Measurements from ENCODE around the gene NUP62.
"Not testable (repeated sequence)": the region's sequence is repeated elsewhere in the genome, so short reads cannot be mapped to it uniquely, and the experiment has no call there.

Gene NUP62

DNA sequence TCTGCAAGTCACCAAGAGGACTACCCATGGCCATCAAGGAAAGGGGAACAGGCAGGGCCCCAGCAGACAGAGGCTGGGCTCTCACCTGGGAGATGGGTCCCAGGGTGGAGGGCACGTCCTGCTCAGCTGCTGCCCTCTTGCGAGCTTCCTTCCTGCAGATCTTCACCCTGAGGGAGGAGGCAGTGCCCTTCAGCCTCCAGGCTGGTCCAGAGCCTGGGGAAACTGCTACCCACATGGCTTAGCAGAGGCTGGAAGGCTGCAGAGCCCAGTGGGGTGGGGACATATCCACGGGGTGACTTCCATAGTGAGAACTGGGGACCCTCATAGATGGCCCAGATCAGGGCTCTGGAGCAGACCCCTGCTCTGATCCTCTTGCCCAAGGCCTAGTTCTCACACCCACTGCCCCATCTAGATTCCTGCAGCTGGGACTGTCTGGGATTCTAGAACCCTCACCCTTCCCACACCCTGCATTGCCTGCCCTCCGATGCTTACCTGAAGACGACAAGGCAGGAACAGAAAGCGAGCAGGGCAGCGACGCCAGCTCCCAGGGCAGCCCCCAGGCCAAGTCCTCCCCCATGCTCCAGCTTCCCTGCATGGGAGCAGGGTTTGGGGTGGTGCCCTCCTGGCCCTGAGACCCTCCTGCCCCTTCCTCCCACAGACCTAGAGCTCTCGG lies 22.6 kb upstream of the NUP62 start:
- H3K4me3 ChIP-seq (ENCODE audit: low read length): no peak overlapping the region
- peaks cover 24% of the 10 kb centered on the region for H3K27me3 ChIP-seq (ENCODE audit: control insufficient read depth, insufficient read depth, low read length)
- H3K4me2 ChIP-seq (ENCODE audit: low read length): no peak overlapping the region
- no peaks in the 10 kb centered on the region for H3K9me3 ChIP-seq (replicated peaks; ENCODE audit: low read length)
- H3K36me3 ChIP-seq (ENCODE audit: insufficient read depth, low read length): no peaks in the 10 kb centered on the region
- peaks cover 16% of the 10 kb centered on the region for H3K4me1 ChIP-seq (ENCODE audit: control insufficient read depth, insufficient read depth, low read length)
- H3K9ac ChIP-seq (ENCODE audit: low read depth, low read length): no peak overlapping the region

DNA sequence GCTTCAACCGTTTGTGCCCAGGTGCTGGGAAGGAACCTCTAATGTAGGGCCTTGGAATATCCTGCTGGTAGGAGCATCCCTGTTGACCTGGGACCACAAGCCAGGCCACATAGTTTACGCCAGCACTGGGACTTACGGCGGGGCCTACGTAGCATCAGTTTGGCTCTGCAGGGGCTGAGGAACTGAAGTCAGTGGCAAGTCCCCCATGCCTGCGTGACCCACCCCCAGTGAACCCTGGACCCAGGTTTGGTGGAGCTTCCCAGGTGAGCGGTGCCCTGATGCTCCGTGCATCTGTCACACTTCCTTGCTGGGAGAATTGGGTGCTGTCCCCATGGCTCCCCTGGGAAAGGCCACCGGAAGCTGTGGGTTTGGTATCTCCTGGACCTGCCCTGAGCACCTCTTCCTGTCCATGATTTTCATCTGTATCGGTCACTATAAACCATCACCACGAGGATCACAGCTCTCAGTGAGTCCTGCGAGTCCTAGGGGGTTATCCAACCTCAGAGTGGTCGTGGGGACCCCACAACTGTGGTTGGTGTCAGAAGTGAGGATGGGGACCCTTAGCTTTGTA lies 21.7 kb upstream of the NUP62 start:
- Histone ChIP-seq H3K4me2 (ENCODE audit: low read length) (no peak overlapping the region), H3K9me3 (replicated peaks; ENCODE audit: low read length) (no peaks in the 10 kb centered on the region), H3K9ac (ENCODE audit: low read depth, low read length) (no peak overlapping the region), H3K27me3 (ENCODE audit: control insufficient read depth, insufficient read depth, low read length) (peaks cover 27% of the 10 kb centered on the region), H3K4me1 (ENCODE audit: control insufficient read depth, insufficient read depth, low read length) (peaks cover 16% of the 10 kb centered on the region), H3K4me3 (ENCODE audit: low read length) (no peak overlapping the region), H3K36me3 (ENCODE audit: insufficient read depth, low read length) (no peaks in the 10 kb centered on the region)

- Histone ChIP-seq H3K9ac (ENCODE audit: low read depth, low read length) (no peak overlapping the region), H3K9me3 (replicated peaks; ENCODE audit: low read length) (no peaks in the 10 kb centered on the region), H3K36me3 (ENCODE audit: insufficient read depth, low read length) (no peaks in the 10 kb centered on the region), H3K4me3 (ENCODE audit: low read length) (no peak overlapping the region), H3K27me3 (ENCODE audit: control insufficient read depth, insufficient read depth, low read length) (peaks cover 27% of the 10 kb centered on the region), H3K4me2 (ENCODE audit: low read length) (no peak overlapping the region), H3K4me1 (ENCODE audit: control insufficient read depth, insufficient read depth, low read length) (peaks cover 16% of the 10 kb centered on the region)
Measured at GRCh38 chr19:49950590-49950948, 21.3 kb upstream of the NUP62 start.

GRCh38 chr19:49949742-49950589 lies 20.7 kb upstream of the NUP62 start:
- peaks cover 11% of the 10 kb centered on the region for H3K4me1 ChIP-seq (ENCODE audit: control insufficient read depth, insufficient read depth, low read length)
- no peak overlapping the region for H3K9ac ChIP-seq (ENCODE audit: low read depth, low read length)
- H3K36me3 ChIP-seq (ENCODE audit: insufficient read depth, low read length): no peaks in the 10 kb centered on the region
- no peak overlapping the region for H3K4me2 ChIP-seq (ENCODE audit: low read length)
- no peak overlapping the region for H3K4me3 ChIP-seq (ENCODE audit: low read length)
- H3K9me3 ChIP-seq (replicated peaks; ENCODE audit: low read length): no peaks in the 10 kb centered on the region
- peaks cover 26% of the 10 kb centered on the region for H3K27me3 ChIP-seq (ENCODE audit: control insufficient read depth, insufficient read depth, low read length)

- Histone ChIP-seq H3K27me3 (ENCODE audit: control insufficient read depth, insufficient read depth, low read length) (peaks cover 9% of the 10 kb centered on the region), H3K4me3 (ENCODE audit: low read length) (no peak overlapping the region), H3K4me1 (ENCODE audit: control insufficient read depth, insufficient read depth, low read length) (no peaks in the 10 kb centered on the region), H3K9me3 (replicated peaks; ENCODE audit: low read length) (no peaks in the 10 kb centered on the region), H3K9ac (ENCODE audit: low read depth, low read length) (no peak overlapping the region), H3K36me3 (ENCODE audit: insufficient read depth, low read length) (no peaks in the 10 kb centered on the region), H3K4me2 (ENCODE audit: low read length) (no peak overlapping the region)
Measured at GRCh38 chr19:49946415-49946814, 17.1 kb upstream of the NUP62 start.

DNA sequence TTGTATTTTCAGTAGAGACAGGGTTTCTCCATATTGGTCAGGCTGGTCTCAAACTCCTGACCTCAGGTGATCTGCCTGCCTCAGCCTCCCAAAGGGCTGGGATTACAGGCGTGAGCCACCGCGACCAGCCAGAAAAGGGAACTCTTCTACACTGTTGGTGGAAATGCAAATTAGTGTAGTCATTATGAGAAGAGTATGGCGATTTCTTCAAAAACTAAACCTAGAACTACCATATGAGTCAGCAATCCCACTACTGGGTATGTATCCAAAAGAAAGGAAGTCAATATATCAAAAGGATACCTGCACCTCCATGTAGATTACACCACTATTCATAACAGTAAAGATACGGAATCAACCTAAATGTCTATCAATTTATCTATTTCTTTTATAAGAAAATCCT lies 15.3 kb upstream of the NUP62 start:
- H3K4me1 ChIP-seq (ENCODE audit: control insufficient read depth, insufficient read depth, low read length); H3K4me3 ChIP-seq (ENCODE audit: low read length); H3K4me2 ChIP-seq (ENCODE audit: low read length); H3K9ac ChIP-seq (ENCODE audit: low read depth, low read length); H3K9me3 ChIP-seq (replicated peaks; ENCODE audit: low read length); H3K36me3 ChIP-seq (ENCODE audit: insufficient read depth, low read length): not testable (repeated sequence)
- peaks cover 18% of the 10 kb centered on the region for H3K27me3 ChIP-seq (ENCODE audit: control insufficient read depth, insufficient read depth, low read length)

DNA sequence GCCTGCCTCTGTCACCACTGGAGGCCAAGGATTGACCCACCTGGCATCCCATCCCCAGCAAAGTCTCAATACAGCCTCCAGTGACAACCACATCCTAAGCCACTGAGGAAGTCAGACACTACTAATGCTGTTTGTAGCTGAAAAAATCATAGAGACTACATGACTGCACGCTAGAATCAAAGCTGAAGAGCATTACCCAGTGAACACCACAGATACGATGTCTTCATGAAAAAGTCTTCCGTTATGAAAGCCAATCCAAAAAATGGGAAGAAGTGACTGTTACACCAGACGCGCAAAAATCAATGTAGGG lies 11.1 kb upstream of the NUP62 start:
- Histone ChIP-seq H3K4me1 (ENCODE audit: control insufficient read depth, insufficient read depth, low read length) (peaks cover 3% of the 10 kb centered on the region), H3K27me3 (ENCODE audit: control insufficient read depth, insufficient read depth, low read length) (peaks cover 11% of the 10 kb centered on the region), H3K4me2 (ENCODE audit: low read length) (no peak overlapping the region), H3K9ac (ENCODE audit: low read depth, low read length) (no peak overlapping the region), H3K9me3 (replicated peaks; ENCODE audit: low read length) (no peaks in the 10 kb centered on the region), H3K4me3 (ENCODE audit: low read length) (no peak overlapping the region), H3K36me3 (ENCODE audit: insufficient read depth, low read length) (no peaks in the 10 kb centered on the region)

DNA sequence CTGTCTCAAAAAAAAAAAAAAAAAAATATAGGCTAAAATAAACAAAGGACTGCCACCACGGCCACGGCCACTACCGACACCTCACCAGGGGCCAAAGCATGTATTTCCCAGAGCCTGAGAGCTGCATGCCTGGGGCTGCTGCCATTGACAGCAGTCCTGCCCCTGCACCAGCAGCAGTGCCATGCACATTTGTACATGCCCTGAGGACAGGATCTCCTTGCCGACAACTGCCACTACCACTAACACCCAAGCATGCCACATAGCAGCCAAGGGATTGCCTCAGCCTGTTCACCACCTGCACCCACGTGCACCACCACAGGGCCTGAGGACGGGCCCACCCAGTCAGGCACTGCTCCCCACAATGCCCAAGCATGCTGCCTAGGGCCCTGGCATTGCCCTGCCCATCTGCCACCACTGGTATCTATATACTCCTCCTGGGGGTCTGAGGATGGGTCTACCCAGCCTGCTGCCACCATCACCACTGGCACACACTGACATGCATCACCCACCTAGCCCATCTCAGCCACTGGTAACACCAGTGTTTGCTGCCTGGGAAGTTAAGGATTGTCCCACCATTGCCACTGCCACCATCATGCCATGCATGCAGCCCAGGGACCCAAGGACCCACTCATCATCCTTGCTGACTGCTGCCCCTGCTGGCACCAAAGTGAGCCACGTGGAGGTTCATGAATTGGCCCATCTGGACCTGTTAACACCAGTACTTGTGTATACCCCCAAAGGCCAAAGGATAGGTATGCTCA lies 10.6 kb upstream of the NUP62 start:
- Histone ChIP-seq H3K27me3 (ENCODE audit: control insufficient read depth, insufficient read depth, low read length) (peaks cover 11% of the 10 kb centered on the region), H3K4me3 (ENCODE audit: low read length) (no peak overlapping the region), H3K4me1 (ENCODE audit: control insufficient read depth, insufficient read depth, low read length) (peaks cover 3% of the 10 kb centered on the region), H3K36me3 (ENCODE audit: insufficient read depth, low read length) (no peaks in the 10 kb centered on the region), H3K9me3 (replicated peaks; ENCODE audit: low read length) (no peaks in the 10 kb centered on the region), H3K9ac (ENCODE audit: low read depth, low read length) (no peak overlapping the region), H3K4me2 (ENCODE audit: low read length) (no peak overlapping the region)

- Histone ChIP-seq H3K4me3 (ENCODE audit: low read length) (no peak overlapping the region), H3K4me2 (ENCODE audit: low read length) (no peak overlapping the region), H3K27me3 (ENCODE audit: control insufficient read depth, insufficient read depth, low read length) (peaks cover 11% of the 10 kb centered on the region), H3K36me3 (ENCODE audit: insufficient read depth, low read length) (no peaks in the 10 kb centered on the region), H3K9ac (ENCODE audit: low read depth, low read length) (no peak overlapping the region), H3K4me1 (ENCODE audit: control insufficient read depth, insufficient read depth, low read length) (peaks cover 3% of the 10 kb centered on the region), H3K9me3 (replicated peaks; ENCODE audit: low read length) (no peaks in the 10 kb centered on the region)
Measured at GRCh38 chr19:49938662-49939061, 9.4 kb upstream of the NUP62 start.

GRCh38 chr19:49937750-49938381 lies 8.6 kb upstream of the NUP62 start:
- H3K4me1 ChIP-seq (ENCODE audit: control insufficient read depth, insufficient read depth, low read length): peaks cover 3% of the 10 kb centered on the region
- H3K9ac ChIP-seq (ENCODE audit: low read depth, low read length): no peak overlapping the region
- peaks cover 7% of the 10 kb centered on the region for H3K36me3 ChIP-seq (ENCODE audit: insufficient read depth, low read length)
- H3K27me3 ChIP-seq (ENCODE audit: control insufficient read depth, insufficient read depth, low read length): peaks cover 9% of the 10 kb centered on the region
- H3K4me3 ChIP-seq (ENCODE audit: low read length): peak overlapping the region; percentile 63
- peak overlapping the region; percentile 84 for H3K4me2 ChIP-seq (ENCODE audit: low read length)
- H3K9me3 ChIP-seq (replicated peaks; ENCODE audit: low read length): no peaks in the 10 kb centered on the region

DNA sequence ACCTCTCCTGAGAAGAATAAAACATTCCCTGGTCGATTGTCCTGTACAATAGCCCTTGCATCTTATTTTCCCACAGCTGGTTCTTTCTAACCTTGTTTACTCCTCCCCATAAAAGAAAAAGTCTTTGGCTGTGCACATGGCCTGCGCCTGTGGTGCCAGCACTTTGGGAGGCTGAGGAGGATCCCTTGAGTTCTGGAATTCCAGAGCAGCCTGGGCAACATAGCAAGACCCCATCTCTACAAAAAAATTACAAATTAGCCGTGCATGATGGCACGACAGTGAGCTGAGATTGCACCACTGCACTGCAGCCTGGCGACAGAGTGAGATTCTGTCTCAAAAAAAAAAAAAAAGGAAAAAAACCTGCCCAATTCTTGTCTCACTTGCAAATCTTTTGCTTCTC lies 7.2 kb upstream of the NUP62 start:
- H3K36me3 ChIP-seq (ENCODE audit: insufficient read depth, low read length): peaks cover 10% of the 10 kb centered on the region

More for the DNA sequence above, 7.2 kb upstream of the NUP62 start:
- no peaks in the 10 kb centered on the region for H3K9me3 ChIP-seq (replicated peaks; ENCODE audit: low read length)
- no peak overlapping the region for H3K9ac ChIP-seq (ENCODE audit: low read depth, low read length)
- no peak overlapping the region for H3K4me2 ChIP-seq (ENCODE audit: low read length)
- H3K27me3 ChIP-seq (ENCODE audit: control insufficient read depth, insufficient read depth, low read length): peaks cover 9% of the 10 kb centered on the region
- H3K4me1 ChIP-seq (ENCODE audit: control insufficient read depth, insufficient read depth, low read length): peaks cover 3% of the 10 kb centered on the region
- H3K4me3 ChIP-seq (ENCODE audit: low read length): no peak overlapping the region

Measured in skeletal muscle satellite cell (primary cell).